NCI-H146 (cell line): ENCODE results near the gene TRABD2B.

Experiments
- DNase-seq: peaks from one replicate; lab custom pipeline; 2025; lab: John Stamatoyannopoulos, UW

TRABD2B gene

GRCh38 chr1:48021792-48022191 lies 24.6 kb upstream of the TRABD2B start:
- no peak for DNase-seq

GRCh38 chr1:48019714-48020315 lies 22.6 kb upstream of the TRABD2B start:
- no peak for DNase-seq

- DNase-seq, result no peak
These were observed 21.6 kb upstream of the TRABD2B start for GRCh38 chr1:48018799-48019198.

DNA sequence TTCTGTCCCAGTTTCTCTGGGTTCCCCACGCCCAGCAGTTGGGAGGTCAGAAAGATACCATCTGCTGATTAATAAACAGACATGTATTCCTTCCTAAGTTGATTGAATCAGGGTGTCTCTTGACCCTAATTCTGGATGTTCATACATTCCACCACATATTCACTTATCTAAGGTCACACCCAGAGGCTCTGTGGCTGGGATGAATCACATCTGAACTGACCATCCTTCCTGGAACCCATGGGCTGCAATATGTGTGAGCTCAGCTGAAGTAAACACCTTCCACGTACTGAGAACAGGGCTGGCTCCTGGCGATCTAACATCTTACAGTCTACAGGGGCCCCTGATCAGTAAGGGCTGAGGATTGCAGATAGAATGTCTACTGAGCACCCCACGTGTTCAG lies 20.5 kb upstream of the TRABD2B start:
- DNase-seq, result no peak

DNA sequence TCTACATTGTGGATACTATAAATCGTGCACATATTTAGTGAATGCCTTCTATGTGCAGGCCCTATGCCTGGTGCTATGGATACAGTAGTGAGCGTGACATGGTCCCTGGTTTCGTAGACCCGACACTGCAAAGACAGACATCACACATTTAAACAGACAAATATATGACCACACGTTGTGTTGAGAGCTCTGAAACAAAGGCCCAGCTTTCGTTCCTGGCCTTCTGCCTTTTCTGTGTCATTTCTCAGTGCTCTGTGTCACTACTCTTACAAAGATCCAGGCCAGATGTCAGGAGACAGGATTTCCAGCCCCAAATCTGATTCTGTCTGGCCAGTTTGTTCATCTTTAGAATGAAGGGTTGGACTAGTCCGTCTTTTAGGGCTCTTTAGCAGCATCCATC lies 19.3 kb upstream of the TRABD2B start:
- DNase-seq, result no peak

GRCh38 chr1:48013270-48013669 lies 16.1 kb upstream of the TRABD2B start:
- DNase-seq, result no peak

GRCh38 chr1:48007047-48007446 lies 9.9 kb upstream of the TRABD2B start:
- no peak for DNase-seq

DNA sequence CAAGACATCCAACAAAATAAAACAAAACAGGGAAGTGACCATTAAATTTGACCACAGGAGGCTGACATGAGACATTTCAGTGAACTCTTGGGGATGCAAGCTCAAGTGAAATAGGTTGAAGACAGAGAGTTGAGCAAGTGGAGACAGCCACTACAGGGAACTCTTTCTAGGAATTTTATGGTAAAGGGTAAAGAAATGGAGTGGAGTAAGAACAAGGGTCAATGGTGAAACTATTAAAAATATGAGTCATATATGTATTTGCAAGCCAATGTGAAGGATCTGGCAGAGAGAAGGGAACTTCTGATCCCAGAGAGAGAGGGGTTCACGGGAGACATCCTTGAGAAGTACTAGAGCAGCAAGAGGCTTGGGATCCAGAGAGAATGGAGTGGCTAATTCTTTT lies 9.1 kb upstream of the TRABD2B start:
- no peak for DNase-seq

DNA sequence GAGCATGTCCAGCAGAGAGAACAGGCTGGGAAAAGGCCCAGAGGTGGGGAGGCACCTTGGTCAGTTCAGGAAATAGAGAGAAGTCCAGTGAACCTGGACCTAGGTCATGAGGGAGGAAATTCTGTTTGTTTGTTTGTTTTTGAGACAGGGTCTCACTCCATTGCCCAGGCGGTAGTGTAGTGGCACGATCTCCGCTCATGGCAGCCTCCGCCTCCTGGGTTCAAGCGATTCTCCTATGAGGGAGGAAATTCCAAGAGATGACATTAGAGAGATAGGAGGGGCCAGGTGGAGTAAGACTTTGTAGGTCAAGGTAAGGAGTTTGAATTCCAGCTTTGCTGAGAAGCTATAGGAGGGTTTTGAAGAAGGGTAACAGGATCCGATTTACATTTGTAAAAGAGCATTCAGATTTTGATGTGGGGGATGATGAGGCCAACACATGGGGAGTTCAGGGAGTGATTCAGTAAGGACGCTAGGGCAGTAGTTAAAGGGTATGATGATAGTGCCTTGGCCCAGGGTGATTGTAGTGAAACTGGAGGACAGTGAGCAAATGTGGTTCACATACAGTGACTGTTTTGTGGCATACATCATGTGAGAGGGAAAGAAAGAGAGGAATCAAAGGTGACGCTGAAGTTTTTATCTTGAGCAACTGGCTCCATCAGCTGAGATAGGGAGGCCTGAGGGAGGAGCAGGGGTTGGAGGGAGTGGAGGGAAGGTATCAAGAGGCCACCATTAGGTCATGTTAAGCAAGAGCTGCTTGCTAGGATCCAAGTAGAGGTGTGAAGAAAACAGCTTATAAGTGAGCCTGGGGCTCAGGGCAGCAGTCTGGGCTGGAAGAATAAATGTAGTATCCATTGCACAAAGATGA lies 8.3 kb upstream of the TRABD2B start:
- DNase-seq, result no peak

GRCh38 chr1:48003741-48004531 lies 6.8 kb upstream of the TRABD2B start:
- DNase-seq, result no peak

DNA sequence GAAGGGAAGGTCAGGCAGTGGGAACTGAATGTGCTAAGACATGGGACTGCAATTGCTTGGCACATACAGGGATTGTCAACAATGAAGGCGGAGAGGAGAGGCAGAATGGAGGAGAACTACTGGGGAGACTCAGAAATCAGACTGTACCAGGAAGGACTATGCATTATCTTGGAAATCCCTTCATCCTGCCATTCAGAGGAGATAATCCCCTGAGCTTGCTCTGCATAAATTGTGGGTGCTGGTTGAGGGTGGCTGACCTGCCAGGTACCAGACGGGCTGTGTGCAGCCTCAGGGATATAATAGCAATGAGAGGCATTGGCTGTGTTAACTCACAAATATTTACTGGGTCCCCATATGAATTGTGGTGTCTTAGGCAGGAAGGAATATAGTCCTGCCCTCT lies 5.0 kb upstream of the TRABD2B start:
- no peak for DNase-seq

DNA sequence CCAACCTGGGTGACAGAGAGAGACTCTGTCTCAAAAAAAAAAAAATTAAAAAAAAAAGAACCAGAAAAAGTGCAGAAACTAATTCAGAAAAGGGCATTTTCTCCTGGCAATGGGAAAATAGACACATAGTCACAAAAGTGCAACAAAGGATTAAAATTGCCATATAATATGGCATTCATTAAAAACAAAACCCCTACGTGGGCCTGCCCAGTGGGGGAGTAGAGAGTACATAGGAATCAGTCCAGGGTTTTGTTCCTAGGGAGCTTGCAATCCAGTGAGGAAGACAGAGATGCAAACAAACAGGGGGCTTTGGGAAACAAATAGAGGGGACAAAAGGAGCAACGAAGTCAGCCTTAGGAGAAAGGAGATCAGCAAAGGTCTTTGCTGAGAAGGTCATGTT lies 4.5 kb upstream of the TRABD2B start:
- no peak for DNase-seq

DNA sequence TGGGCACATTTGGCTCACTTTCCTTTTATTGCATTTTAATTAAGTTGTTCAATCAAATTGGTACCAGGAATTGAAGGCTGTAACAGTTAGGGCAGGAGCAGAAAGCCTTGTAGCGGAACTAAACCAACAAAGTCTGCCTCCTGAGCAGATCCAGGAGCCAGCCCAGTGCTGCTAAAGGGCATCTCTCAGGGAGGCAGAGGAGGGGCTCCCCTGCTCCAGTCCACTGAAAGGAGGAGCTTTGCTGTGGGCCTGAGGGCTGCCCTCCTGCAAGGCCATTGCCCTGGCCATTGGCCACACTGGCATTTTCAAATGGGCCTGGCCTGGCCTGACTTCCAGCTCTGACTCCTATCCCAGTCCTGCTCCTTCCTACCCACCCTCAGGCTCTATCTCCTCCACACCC lies 3.7 kb upstream of the TRABD2B start:
- DNase-seq, result no peak

- DNase-seq, result no peak
These were observed 1.9 kb upstream of the TRABD2B start for GRCh38 chr1:47999097-47999496.

DNA sequence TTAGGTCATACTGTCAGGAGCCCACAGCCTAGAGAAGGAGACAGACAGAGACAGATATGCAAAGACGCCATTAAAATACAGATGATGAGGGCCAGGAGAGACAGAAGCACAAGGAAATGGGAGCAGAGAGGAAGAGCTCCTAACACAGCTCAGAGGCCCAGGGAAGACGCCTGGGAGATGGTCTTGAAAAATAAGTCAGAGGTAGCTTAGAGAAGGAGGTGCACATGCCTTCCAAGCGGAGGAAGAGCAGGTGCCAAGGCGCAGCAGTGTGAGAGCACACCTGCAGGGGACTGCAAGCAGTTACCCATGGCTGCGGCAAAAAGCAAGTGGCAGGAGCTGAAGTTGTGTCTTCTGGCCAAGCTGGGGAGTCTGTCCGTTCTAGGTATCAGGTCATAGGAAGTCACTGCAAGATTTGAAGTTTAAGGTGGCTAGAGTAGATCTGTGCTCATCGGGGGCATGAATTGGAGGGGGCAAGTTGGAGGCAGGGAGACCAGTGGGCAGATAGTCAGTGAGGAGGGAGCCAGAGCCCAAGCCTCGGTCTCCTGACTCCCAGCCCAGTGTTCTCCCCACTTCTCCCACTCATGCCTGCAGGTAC lies 1.3 kb upstream of the TRABD2B start:
- DNase-seq, result no peak

DNA sequence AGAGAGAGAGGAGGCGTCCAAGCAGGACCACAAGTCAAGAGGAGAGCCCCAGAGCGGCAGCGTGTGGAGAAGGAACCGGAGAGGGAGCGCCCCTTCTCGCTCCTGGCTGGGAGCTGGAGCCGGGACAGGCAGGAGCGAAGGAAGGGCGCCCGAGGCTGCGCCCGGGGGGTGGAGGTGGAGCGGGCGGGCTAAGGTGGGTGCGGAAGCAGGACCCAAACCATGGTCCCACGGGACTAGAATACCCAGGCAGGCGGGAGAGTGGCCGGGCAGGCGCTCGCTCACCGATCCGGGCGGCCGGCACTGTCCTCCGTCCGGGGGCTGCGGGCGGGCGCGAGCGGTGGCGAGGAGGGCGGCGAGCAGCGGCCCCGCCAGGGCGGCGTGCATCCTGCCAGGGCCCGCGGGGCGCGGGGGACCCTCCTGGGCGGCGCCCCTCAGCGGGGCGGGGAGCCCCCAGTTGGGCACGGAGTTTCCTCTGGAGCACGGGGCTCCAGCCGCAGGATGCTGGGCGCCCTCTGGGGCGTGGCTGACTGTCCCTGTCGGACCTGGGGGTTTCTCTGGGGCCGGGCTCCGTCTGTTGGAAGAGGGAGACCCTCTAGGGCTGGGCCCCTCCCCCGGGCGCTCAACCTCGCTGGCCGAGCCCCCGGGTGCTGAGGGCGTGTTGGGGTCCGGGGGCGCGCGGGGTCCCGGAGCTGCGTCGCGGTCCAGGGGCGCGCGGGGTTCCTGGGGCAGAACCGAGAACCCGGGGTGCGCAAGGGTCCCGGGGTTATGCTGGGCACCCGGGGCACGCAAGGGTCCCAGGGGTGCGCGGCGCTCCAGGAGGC lies 569 bp downstream of the TRABD2B start:
- DNase-seq, result no peak

- DNase-seq, result no peak
These were observed 1.2 kb downstream of the TRABD2B start for GRCh38 chr1:47996060-47996405.

- no peak for DNase-seq
These were observed 1.7 kb downstream of the TRABD2B start for GRCh38 chr1:47995306-47996050.

DNA sequence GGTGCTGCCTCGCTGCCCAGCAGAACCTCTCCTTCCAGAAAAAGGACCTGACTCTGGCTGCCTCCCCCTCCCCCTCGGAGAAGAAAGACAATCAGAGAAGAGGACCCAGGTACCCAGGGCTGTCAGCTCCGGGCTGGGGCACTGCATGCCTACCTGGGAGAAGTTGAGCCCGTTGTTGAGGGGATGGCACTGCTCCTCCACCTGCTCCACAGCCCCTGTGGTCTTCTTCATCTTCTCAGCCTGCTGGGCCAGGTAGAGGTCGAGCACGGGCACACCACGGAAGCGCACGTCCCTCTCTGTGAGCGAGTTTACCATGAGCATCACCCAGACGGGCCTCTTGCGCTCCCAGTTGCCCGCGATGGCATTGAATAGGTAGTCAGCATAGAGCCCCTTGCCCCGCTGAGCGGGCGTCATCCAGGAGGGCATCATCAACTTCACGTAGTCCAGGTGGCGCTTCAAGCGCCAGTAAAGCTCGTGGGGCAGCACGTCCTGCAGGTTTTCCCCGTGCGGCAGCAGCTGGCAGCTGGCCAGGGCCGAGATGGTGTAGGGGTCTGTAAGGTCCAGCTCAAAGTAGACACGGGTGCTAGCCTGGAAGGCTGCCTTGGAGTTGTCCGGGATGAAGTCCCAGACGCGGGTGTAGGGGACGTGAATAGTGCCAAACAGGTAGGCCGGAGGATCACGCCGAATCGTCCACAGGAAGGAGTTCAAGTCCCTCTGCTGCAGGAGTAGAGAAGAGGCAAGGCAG lies 3.1 kb downstream of the TRABD2B start:
- no peak for DNase-seq

DNA sequence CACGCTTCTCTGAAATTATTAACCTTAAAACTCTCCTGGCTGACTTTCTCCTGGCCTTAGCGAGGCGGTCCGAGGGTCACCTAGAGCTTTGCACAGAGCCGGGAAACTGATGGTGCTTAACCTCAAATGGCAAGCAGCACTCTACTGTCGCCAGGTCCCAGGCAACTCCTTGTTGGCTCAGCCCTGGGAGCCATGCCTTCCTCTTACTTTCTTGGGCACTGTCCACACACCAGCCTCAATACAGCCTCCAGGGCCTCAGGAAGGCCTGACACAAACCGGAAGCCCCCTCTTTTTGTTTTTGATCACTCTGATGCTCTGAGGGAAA lies 3.8 kb downstream of the TRABD2B start:
- no peak for DNase-seq
